HEK293 (cell line): ENCODE results near the gene MRPL4.

Source experiments
- CTCF ChIA-PET: fragments of 350-600 bp; formaldehyde crosslinking; extraction: SDS; loops from one replicate; lab custom pipeline; 2021; ENCODE audit warnings: antibody characterized with exemption; lab: Yijun Ruan, JAX
- POLR2A ChIA-PET: fragments of 300-600 bp; formaldehyde crosslinking; extraction: SDS; loops from one replicate; lab custom pipeline; 2020; ENCODE audit warnings: antibody characterized with exemption, inconsistent platforms; lab: Yijun Ruan, JAX
- H3K27ac ChIP-seq: fragments of 200-500 bp; sonication (Bioruptor generic); 2 replicates; pipeline ENCODE4 v1.5.1; 2014; ENCODE audit warnings: low read depth, low read length, control low read depth, inconsistent platforms; ENCODE audit errors: extremely low read depth
- H3K36me3 ChIP-seq, 2 experiments: fragments of 200-500 bp in 1 of 2; sonication (Bioruptor generic) in 1 of 2; 1 replicate in 1 of 2; 2 replicates in 1 of 2; pipeline ENCODE4 v1.5.1; 2014 to 2017; ENCODE audit warnings: inconsistent platforms in 2 of 2, low read length in 2 of 2; ENCODE audit not compliant: control insufficient read depth in 2 of 2, insufficient read depth in 1 of 2
- H3K4me1 ChIP-seq: fragments of 200-500 bp; sonication (Bioruptor generic); 2 replicates; pipeline ENCODE4 v1.5.1; 2014; ENCODE audit warnings: mild to moderate bottlenecking, low read length, inconsistent platforms; ENCODE audit not compliant: control insufficient read depth, insufficient read depth
- H3K4me3 ChIP-seq: 2 replicates; pipeline ENCODE4 v1.5.1; 2011; ENCODE audit warnings: low read depth, mild to moderate bottlenecking, control low read depth, low read length, moderate library complexity
- H3K9me3 ChIP-seq: fragments of 200-500 bp; sonication (Bioruptor generic); 2 replicates; pipeline ENCODE4 v1.5.1; 2014; ENCODE audit warnings: low read depth, low read length, inconsistent platforms; ENCODE audit not compliant: control insufficient read depth, insufficient read depth
- KLF1 ChIP-seq: fragments of 450-650 bp; formaldehyde crosslinking; IDR thresholded peaks from 2 replicates; pipeline ENCODE4 v1.5.1; 2016; ENCODE audit warnings: missing biosample characterization, missing genetic modification characterization
- KLF10 ChIP-seq: fragments of 450-650 bp; IDR thresholded peaks from 2 replicates; pipeline ENCODE4 v1.5.1; 2018; ENCODE audit warnings: missing biosample characterization, mild to moderate bottlenecking, missing genetic modification characterization
- KLF8 ChIP-seq: fragments of 450-650 bp; formaldehyde crosslinking; IDR thresholded peaks from 2 replicates; pipeline ENCODE4 v1.5.1; 2016; ENCODE audit warnings: missing biosample characterization, missing genetic modification characterization
- KLF9 ChIP-seq: fragments of 450-650 bp; formaldehyde crosslinking; IDR thresholded peaks from 2 replicates; pipeline ENCODE4 v1.5.1; 2016; ENCODE audit warnings: missing biosample characterization, missing genetic modification characterization, low read depth
- ZBTB44 ChIP-seq: fragments of 450-650 bp; IDR thresholded peaks from 2 replicates; pipeline ENCODE4 v1.5.1; 2018; ENCODE audit warnings: missing biosample characterization, mild to moderate bottlenecking, missing genetic modification characterization
- ZNF155 ChIP-seq: fragments of 450-650 bp; formaldehyde crosslinking; IDR thresholded peaks from 2 replicates; pipeline ENCODE4 v1.5.1; 2016; ENCODE audit warnings: missing biosample characterization, missing genetic modification characterization
- ZNF19 ChIP-seq: fragments of 450-650 bp; formaldehyde crosslinking; IDR thresholded peaks from 2 replicates; pipeline ENCODE4; 2016; ENCODE audit warnings: missing biosample characterization, missing genetic modification characterization, low read depth
- ZNF223 ChIP-seq: fragments of 450-650 bp; formaldehyde crosslinking; IDR thresholded peaks from 2 replicates; pipeline ENCODE4 v1.5.1; 2016; ENCODE audit warnings: missing biosample characterization, missing genetic modification characterization
- ZNF248 ChIP-seq: fragments of 450-650 bp; formaldehyde crosslinking; IDR thresholded peaks from 2 replicates; pipeline ENCODE4 v1.5.1; 2017; ENCODE audit warnings: missing biosample characterization, missing genetic modification characterization
- ZNF362 ChIP-seq: fragments of 450-650 bp; formaldehyde crosslinking; IDR thresholded peaks from 2 replicates; pipeline ENCODE4 v1.5.1; 2016; ENCODE audit warnings: missing biosample characterization, missing genetic modification characterization
- ZNF416 ChIP-seq: fragments of 450-650 bp; formaldehyde crosslinking; IDR thresholded peaks from 2 replicates; pipeline ENCODE4 v1.5.1; 2016; ENCODE audit warnings: missing biosample characterization, missing genetic modification characterization
- ZNF529 ChIP-seq: fragments of 450-650 bp; formaldehyde crosslinking; IDR thresholded peaks from 2 replicates; pipeline ENCODE4 v1.5.1; 2017; ENCODE audit warnings: missing genetic modification characterization, missing biosample characterization; ENCODE audit not compliant: insufficient replicate concordance
- ZNF548 ChIP-seq: fragments of 450-650 bp; formaldehyde crosslinking; IDR thresholded peaks from 2 replicates; pipeline ENCODE4 v1.5.1; 2016; ENCODE audit warnings: missing biosample characterization, missing genetic modification characterization
- ZNF560 ChIP-seq: fragments of 450-650 bp; formaldehyde crosslinking; IDR thresholded peaks from 2 replicates; pipeline ENCODE4 v1.5.1; 2017; ENCODE audit warnings: missing biosample characterization, missing genetic modification characterization, borderline replicate concordance
- ZNF660 ChIP-seq: fragments of 450-650 bp; IDR thresholded peaks from 2 replicates; pipeline ENCODE4 v1.5.1; 2018; ENCODE audit warnings: missing biosample characterization, mild to moderate bottlenecking, missing genetic modification characterization
- ZSCAN30 ChIP-seq: fragments of 450-650 bp; IDR thresholded peaks from 2 replicates; pipeline ENCODE4 v1.5.1; 2018; ENCODE audit warnings: missing biosample characterization, mild to moderate bottlenecking, missing genetic modification characterization, moderate library complexity
- TF ChIP-seq, protein P1 (sequence below): fragments of 450-650 bp; formaldehyde crosslinking; IDR thresholded peaks from 2 replicates; pipeline ENCODE4 v1.5.1; 2016; ENCODE audit warnings: missing biosample characterization, missing genetic modification characterization
- TF ChIP-seq, protein P2 (sequence below): fragments of 450-650 bp; formaldehyde crosslinking; IDR thresholded peaks from 2 replicates; pipeline ENCODE4 v1.5.1; 2016; ENCODE audit warnings: missing biosample characterization, missing genetic modification characterization

Gene MRPL4

GRCh38 chr19:10292789-10293636 is 41.0 kb downstream of the MRPL4 start:
- peak; percentile 95 for TF ChIP-seq KLF1 (tag by site-specific recombination)
- TF ChIP-seq ZNF223 (tag by site-specific recombination) = no peak
- TF ChIP-seq KLF9 (tag by site-specific recombination) = peak; percentile 53
- TF ChIP-seq KLF8 (tag by site-specific recombination) = peak; percentile 93
- TF ChIP-seq, all 188 proteins: peak for 3
- Histone ChIP-seq H3K36me3 (peaks cover 0 to 5% of the 10 kb centered on the region in 2 experiments; a peak in 1 of 3 replicates), H3K4me3 (peak overlapping the region; percentile 43), H3K9me3 (no peaks in the 10 kb centered on the region), H3K27ac (no peak overlapping the region), H3K4me1 (peaks cover 4% of the 10 kb centered on the region; the same call in 1 of the 2 replicates)
- CTCF ChIA-PET = interaction anchor here (1.9 kb wide), 2 partner anchors 34 to 43 kb away, joined by 4 to 6 read pairs; no protein-coding TSS in a partner anchor
- POLR2A ChIA-PET = no interaction called here

GRCh38 chr19:10293637-10294367 is 41.8 kb downstream of the MRPL4 start:
- Histone ChIP-seq H3K27ac (no peak overlapping the region), H3K36me3 (peaks cover 0 to 5% of the 10 kb centered on the region in 2 experiments; a peak in 1 of 3 replicates), H3K4me3 (no peak overlapping the region), H3K9me3 (no peaks in the 10 kb centered on the region), H3K4me1 (peaks cover 4% of the 10 kb centered on the region; the same call in 1 of the 2 replicates)
- TF ChIP-seq ZNF660 (no peak), ZNF19 (tag by site-specific recombination) (no peak), ZBTB44 (no peak), ZSCAN30 (tag by site-specific recombination) (no peak)
- TF ChIP-seq, protein P1, sequence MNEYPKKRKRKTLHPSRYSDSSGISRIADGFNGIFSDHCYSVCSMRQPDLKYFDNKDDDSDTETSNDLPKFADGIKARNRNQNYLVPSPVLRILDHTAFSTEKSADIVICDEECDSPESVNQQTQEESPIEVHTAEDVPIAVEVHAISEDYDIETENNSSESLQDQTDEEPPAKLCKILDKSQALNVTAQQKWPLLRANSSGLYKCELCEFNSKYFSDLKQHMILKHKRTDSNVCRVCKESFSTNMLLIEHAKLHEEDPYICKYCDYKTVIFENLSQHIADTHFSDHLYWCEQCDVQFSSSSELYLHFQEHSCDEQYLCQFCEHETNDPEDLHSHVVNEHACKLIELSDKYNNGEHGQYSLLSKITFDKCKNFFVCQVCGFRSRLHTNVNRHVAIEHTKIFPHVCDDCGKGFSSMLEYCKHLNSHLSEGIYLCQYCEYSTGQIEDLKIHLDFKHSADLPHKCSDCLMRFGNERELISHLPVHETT (tag by site-specific recombination) = no peak
- TF ChIP-seq, protein P2, sequence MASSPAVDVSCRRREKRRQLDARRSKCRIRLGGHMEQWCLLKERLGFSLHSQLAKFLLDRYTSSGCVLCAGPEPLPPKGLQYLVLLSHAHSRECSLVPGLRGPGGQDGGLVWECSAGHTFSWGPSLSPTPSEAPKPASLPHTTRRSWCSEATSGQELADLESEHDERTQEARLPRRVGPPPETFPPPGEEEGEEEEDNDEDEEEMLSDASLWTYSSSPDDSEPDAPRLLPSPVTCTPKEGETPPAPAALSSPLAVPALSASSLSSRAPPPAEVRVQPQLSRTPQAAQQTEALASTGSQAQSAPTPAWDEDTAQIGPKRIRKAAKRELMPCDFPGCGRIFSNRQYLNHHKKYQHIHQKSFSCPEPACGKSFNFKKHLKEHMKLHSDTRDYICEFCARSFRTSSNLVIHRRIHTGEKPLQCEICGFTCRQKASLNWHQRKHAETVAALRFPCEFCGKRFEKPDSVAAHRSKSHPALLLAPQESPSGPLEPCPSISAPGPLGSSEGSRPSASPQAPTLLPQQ (tag by site-specific recombination) = no peak
- ChIA-PET CTCF (no interaction called here), POLR2A (no interaction called here)

- CTCF ChIA-PET = no interaction called here
- Histone ChIP-seq H3K27ac (no peak overlapping the region), H3K36me3 (peaks cover 0 to 5% of the 10 kb centered on the region in 2 experiments; a peak in 1 of 3 replicates), H3K4me1 (peaks cover 4% of the 10 kb centered on the region; the same call in 1 of the 2 replicates), H3K9me3 (no peaks in the 10 kb centered on the region), H3K4me3 (no peak overlapping the region)
- no peak for TF ChIP-seq ZNF560 (tag by site-specific recombination)
- TF ChIP-seq ZNF548 (tag by site-specific recombination) = no peak
- no peak for TF ChIP-seq ZNF362 (tag by site-specific recombination)
- TF ChIP-seq ZNF155 (tag by site-specific recombination) = no peak
- no peak for TF ChIP-seq KLF10 (tag by site-specific recombination)
- no peak for TF ChIP-seq ZNF248 (tag by site-specific recombination)
- TF ChIP-seq ZNF529 (tag by site-specific recombination) = no peak
- no peak for TF ChIP-seq ZNF416
- POLR2A ChIA-PET = no interaction called here
Observed at GRCh38 chr19:10294368-10294697, 42.3 kb downstream of the MRPL4 start.
